B cell (primary cell): ENCODE measurements around the gene DNAH3. TPM values are rescaled to one million over a fixed set of nuclear protein-coding genes. Genes with fewer than 3 reads are reported as not detected.

ENCODE experiments used
- ATAC-seq: fragments of 200-7000 bp; cut with Tn5 transposase; one replicate; pipeline ENCODE4 v1.10.0; 2021; ENCODE audit warnings: low read depth, mild to moderate bottlenecking, moderate number of reproducible peaks, moderate library complexity
- CTCF ChIA-PET: fragments of 350-600 bp; sonication (Branson Sonifier 250); formaldehyde crosslinking; loops from one replicate; lab custom pipeline; 2021; ENCODE audit warnings: antibody characterized with exemption, inconsistent platforms; lab: Charles Lee
- POLR2A ChIA-PET: fragments of 350-600 bp; sonication (Branson Sonifier 250); formaldehyde crosslinking; loops from one replicate; lab custom pipeline; 2021; ENCODE audit warnings: antibody characterized with exemption; lab: Charles Lee
- DNase-seq: peaks from one replicate; pipeline ENCODE4 v3.0.0; 2013
- H2AFZ ChIP-seq: 2 replicates; pipeline ENCODE4 v1.6.1; 2012; ENCODE audit warnings: mild to moderate bottlenecking, low read depth, low read length; ENCODE audit not compliant: insufficient read depth, poor library complexity, severe bottlenecking
- H3K27ac ChIP-seq, 2 donors: 1 replicate in 1 of 2; 2 replicates in 1 of 2; pipeline ENCODE4 v1.5.1; 2012 to 2013; ENCODE audit warnings: low read length in 2 of 2, mild to moderate bottlenecking in 2 of 2, moderate library complexity in 1 of 2
- H3K27me3 ChIP-seq, 4 experiments: fragments of 200-600 bp in 1 of 4; sonication (generic) in 1 of 4; replicated peaks in 1 of 4; 1 replicate in 2 of 4; 2 replicates in 2 of 4; pipeline versions ENCODE4 v1.6.1 to v1.7.0; 2013 to 2016; ENCODE audit warnings: low read length in 3 of 4, mild to moderate bottlenecking in 2 of 4, mixed read lengths in 1 of 4, moderate library complexity in 1 of 4; ENCODE audit not compliant: insufficient read depth in 4 of 4, control insufficient read depth in 3 of 4; ENCODE audit errors: control extremely low read depth in 1 of 4
- H3K36me3 ChIP-seq, 2 experiments: replicated peaks in 1 of 2; 1 replicate in 1 of 2; 2 replicates in 1 of 2; pipeline versions ENCODE4 v1.6.1 to v1.7.1; 2013; ENCODE audit warnings: low read length in 1 of 2; ENCODE audit not compliant: insufficient read depth in 2 of 2, control insufficient read depth in 1 of 2; ENCODE audit errors: control extremely low read depth in 1 of 2, extremely low read depth in 1 of 2
- H3K4me1 ChIP-seq, 2 donors: fragments of 200-600 bp in 1 of 2; sonication (generic) in 1 of 2; 1 replicate in 1 of 2; 2 replicates in 1 of 2; pipeline versions ENCODE4 v1.5.1 to v1.6.1; 2013 to 2017; ENCODE audit warnings: low read length in 2 of 2; ENCODE audit not compliant: control insufficient read depth in 2 of 2, insufficient read depth in 2 of 2
- H3K4me2 ChIP-seq: replicated peaks from 2 replicates; pipeline ENCODE3; 2012; ENCODE audit warnings: mild to moderate bottlenecking, low read depth, low read length; ENCODE audit not compliant: poor library complexity, severe bottlenecking
- H3K4me3 ChIP-seq, 5 experiments: fragments of 200-600 bp in 1 of 5; sonication (generic) in 1 of 5; 1 replicate in 3 of 5; 2 replicates in 2 of 5; pipeline versions ENCODE4 v1.5.1 to v1.7.0; 2011 to 2016; ENCODE audit warnings: low read length in 4 of 5, mild to moderate bottlenecking in 4 of 5, low read depth in 2 of 5, control low read depth in 1 of 5, moderate library complexity in 1 of 5; ENCODE audit not compliant: insufficient read depth in 1 of 5; ENCODE audit errors: control extremely low read depth in 1 of 5, extremely low read depth in 1 of 5
- H3K79me2 ChIP-seq: fragments of 200-600 bp; sonication (generic); one replicate; pipeline ENCODE4 v1.6.0; 2016; ENCODE audit warnings: low read length; ENCODE audit not compliant: control insufficient read depth, insufficient read depth
- H3K9ac ChIP-seq: fragments of 200-600 bp; sonication (generic); 2 replicates; pipeline ENCODE4 v1.6.1; 2017; ENCODE audit warnings: mild to moderate bottlenecking, low read length, moderate library complexity
- H3K9me3 ChIP-seq, 3 donors: one replicate each; pipeline versions ENCODE4 v1.6.1 to v1.7.1; 2013; ENCODE audit warnings: low read length in 2 of 3; ENCODE audit not compliant: control insufficient read depth in 2 of 3, insufficient read depth in 1 of 3; ENCODE audit errors: control extremely low read depth in 1 of 3
- H4K20me1 ChIP-seq: 2 replicates; pipeline ENCODE4 v1.6.0; 2012; ENCODE audit warnings: mild to moderate bottlenecking, low read length; ENCODE audit not compliant: insufficient read depth, control insufficient read depth, poor library complexity, severe bottlenecking
- H3K27ac Mint-ChIP-seq: one replicate; pipeline ENCODE4 v1.8.0; 2021; ENCODE audit warnings: mixed read lengths
- H3K27me3 Mint-ChIP-seq: one replicate; pipeline ENCODE4 v1.8.0; 2021; ENCODE audit warnings: mixed read lengths
- H3K4me1 Mint-ChIP-seq: one replicate; pipeline ENCODE4 v1.8.0; 2021; ENCODE audit warnings: mixed read lengths
- H3K4me3 Mint-ChIP-seq: one replicate; pipeline ENCODE4 v1.8.0; 2021; ENCODE audit warnings: mixed read lengths
- H3K9me3 Mint-ChIP-seq: one replicate; pipeline ENCODE4 v1.8.0; 2022; ENCODE audit warnings: mixed read lengths; ENCODE audit not compliant: insufficient read depth
- EZH2 ChIP-seq: IDR thresholded peaks from 2 replicates; pipeline ENCODE4 v1.6.1; 2012; ENCODE audit warnings: borderline replicate concordance, low read depth, mild to moderate bottlenecking, moderate library complexity, low read length; ENCODE audit not compliant: insufficient read depth, poor library complexity, severe bottlenecking
- WGBS: methylation state at CpG from one replicate; pipeline ENCODE4 v1.1.5; 2013; ENCODE audit warnings: missing lambda C conversion rate; ENCODE audit not compliant: insufficient coverage; 5-methylcytosine and 5-hydroxymethylcytosine counted together
- intact Hi-C: fragments of 100-400 bp; cut with micrococcal nuclease; formaldehyde crosslinking; loops from one replicate; pipeline ENCODE4 v1.10.0; 2022
- polyA plus RNA-seq: library from polyadenylated mRNA; depleted of rRNA; stranded (reverse); fragments of >200 nt; gene quantifications from 2 replicates; pipeline ENCODE4 v1.2.3, GENCODE V29; 2012
- total RNA-seq, 2 donors: library from RNA; stranded (reverse); fragments of 120-200 nt in 1 of 2; gene quantifications; 1 replicate in 1 of 2; 2 replicates in 1 of 2; pipeline versions ENCODE4 v1.2.3 to v1.2.4, GENCODE V29; 2013 to 2022
- TF ChIP-seq, protein P1 (sequence below): fragments of 200-600 bp; IDR thresholded peaks from one replicate; pipeline ENCODE4 v1.8.0; 2022; ENCODE audit warnings: antibody characterized with exemption, mild to moderate bottlenecking

DNAH3 gene
- total and polyA plus RNA-seq, 2 donors (not counting 1 experiment from before 2014, with no cell fraction given), result not detected

DNA sequence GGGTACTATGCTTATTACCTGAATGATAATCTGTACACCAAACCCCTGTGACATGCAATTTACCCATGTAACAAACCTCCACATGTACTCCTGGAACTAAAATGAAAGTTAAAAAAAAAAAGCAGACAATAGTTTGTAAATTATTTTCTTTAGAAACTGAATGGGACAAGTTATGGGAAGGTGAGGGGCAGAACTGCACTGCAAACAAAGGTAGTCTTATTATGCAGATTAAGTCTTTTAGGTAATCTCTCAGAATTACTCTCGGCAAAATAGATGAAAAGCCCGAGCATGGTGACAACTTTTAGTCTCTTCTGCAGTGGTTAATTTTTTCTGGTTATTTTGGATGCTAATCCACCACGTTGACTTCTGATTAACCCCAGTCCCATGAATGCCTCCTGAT lies 33.3 kb upstream of the DNAH3 start:
- DNase-seq, result no peak
- H3K36me3 ChIP-seq, result peaks cover 2 to 27% of the 10 kb centered on the region in 2 experiments
- H3K27ac ChIP-seq, result no peak overlapping the region
- H3K27ac Mint-ChIP-seq, result no peak overlapping the region
- no peak overlapping the region for H3K4me2 ChIP-seq
- H3K4me3 ChIP-seq, result no peak overlapping the region
- no peak for ATAC-seq
- H3K9me3 ChIP-seq, result peaks cover 0 to 17% (median 14%) of the 10 kb centered on the region in 3 donors
- ChIA-PET POLR2A (no interaction called here), CTCF (interaction anchor here (0.7 kb wide), 1 partner anchor 26 kb away, joined by 3 read pairs; no protein-coding TSS in a partner anchor)
- H3K9ac ChIP-seq, result no peak overlapping the region
- no peak overlapping the region for H3K4me3 Mint-ChIP-seq
- TF ChIP-seq EZH2, result no peak
- H3K4me1 ChIP-seq, result peaks cover 7 to 8% of the 10 kb centered on the region in 2 donors
- H3K9me3 Mint-ChIP-seq, result peaks cover 14% of the 10 kb centered on the region
- no peaks in the 10 kb centered on the region for H3K27me3 ChIP-seq
- peaks cover 14% of the 10 kb centered on the region for H3K4me1 Mint-ChIP-seq
- no peaks in the 10 kb centered on the region for H4K20me1 ChIP-seq
- H2AFZ ChIP-seq, result no peak overlapping the region
- no peaks in the 10 kb centered on the region for H3K27me3 Mint-ChIP-seq
- 80% methylated on average over 1 of the region's 3 CpGs for WGBS
- H3K79me2 ChIP-seq, result no peaks in the 10 kb centered on the region
- intact Hi-C loops, result no loop called here

DNA sequence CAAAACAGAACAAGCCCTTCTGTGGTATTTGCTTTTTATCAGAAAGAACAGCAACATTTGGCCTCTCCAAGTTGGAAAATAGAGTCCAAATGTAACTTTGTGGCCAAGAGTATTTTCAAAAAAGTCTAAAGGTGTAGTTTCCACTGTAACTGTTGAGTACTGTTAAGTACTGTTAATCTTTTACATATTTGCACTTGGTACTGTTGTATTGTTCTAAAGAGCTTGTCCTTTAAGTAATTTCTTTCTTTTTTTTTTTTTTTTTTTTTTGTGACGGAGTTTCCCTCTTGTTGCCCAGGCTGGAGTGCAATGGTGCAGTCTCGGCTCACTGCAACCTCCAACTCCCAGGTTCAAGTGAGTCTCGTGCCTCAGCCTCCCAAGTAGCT lies 29.3 kb upstream of the DNAH3 start:
- no peak for DNase-seq
- Histone ChIP-seq H3K79me2 (no peaks in the 10 kb centered on the region), H3K27ac (no peak overlapping the region), H3K9ac (no peak overlapping the region), H4K20me1 (no peaks in the 10 kb centered on the region), H3K36me3 (peaks cover 2 to 38% of the 10 kb centered on the region in 2 experiments), H3K4me3 (no peak overlapping the region), H3K27me3 (no peaks in the 10 kb centered on the region), H3K4me1 (peaks cover 0 to 5% of the 10 kb centered on the region in 2 donors), H2AFZ (no peak overlapping the region), H3K9me3 (peaks cover 0 to 9% (median 8%) of the 10 kb centered on the region in 3 donors), H3K4me2 (no peak overlapping the region)
- TF ChIP-seq, protein P1, sequence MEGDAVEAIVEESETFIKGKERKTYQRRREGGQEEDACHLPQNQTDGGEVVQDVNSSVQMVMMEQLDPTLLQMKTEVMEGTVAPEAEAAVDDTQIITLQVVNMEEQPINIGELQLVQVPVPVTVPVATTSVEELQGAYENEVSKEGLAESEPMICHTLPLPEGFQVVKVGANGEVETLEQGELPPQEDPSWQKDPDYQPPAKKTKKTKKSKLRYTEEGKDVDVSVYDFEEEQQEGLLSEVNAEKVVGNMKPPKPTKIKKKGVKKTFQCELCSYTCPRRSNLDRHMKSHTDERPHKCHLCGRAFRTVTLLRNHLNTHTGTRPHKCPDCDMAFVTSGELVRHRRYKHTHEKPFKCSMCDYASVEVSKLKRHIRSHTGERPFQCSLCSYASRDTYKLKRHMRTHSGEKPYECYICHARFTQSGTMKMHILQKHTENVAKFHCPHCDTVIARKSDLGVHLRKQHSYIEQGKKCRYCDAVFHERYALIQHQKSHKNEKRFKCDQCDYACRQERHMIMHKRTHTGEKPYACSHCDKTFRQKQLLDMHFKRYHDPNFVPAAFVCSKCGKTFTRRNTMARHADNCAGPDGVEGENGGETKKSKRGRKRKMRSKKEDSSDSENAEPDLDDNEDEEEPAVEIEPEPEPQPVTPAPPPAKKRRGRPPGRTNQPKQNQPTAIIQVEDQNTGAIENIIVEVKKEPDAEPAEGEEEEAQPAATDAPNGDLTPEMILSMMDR, result no peak
- no peak for TF ChIP-seq EZH2
- intact Hi-C loops, result no loop called here
- H3K9me3 Mint-ChIP-seq, result peaks cover 12% of the 10 kb centered on the region
- H3K27ac Mint-ChIP-seq, result no peak overlapping the region
- no peak overlapping the region for H3K4me3 Mint-ChIP-seq
- ChIA-PET CTCF (interaction anchor here (0.7 kb wide), 1 partner anchor 371 kb away, joined by 4 read pairs; no protein-coding TSS in a partner anchor), POLR2A (no interaction called here)
- H3K27me3 Mint-ChIP-seq, result no peaks in the 10 kb centered on the region
- peaks cover 7% of the 10 kb centered on the region for H3K4me1 Mint-ChIP-seq
- no peak for ATAC-seq
- 100% methylated on average over 2 of the region's 3 CpGs for WGBS
